HL-60/S4 treated with phorbol 12-myristate 13-acetate at 8.2 ng/mL for 4 days and 3 days (cell line): ENCODE results near the gene PDIK1L.
"Not testable (repeated sequence)": the region's sequence is repeated elsewhere in the genome, so short reads cannot be mapped to it uniquely, and the experiment has no call there.

Experiments used
- in situ Hi-C: fragments of 300-500 bp; cut with MboI; formaldehyde crosslinking; loops from 2 replicates; pipeline ENCODE4 v1.15.0; 2022; ENCODE audit warnings: low sequenced_read_pairs

PDIK1L gene

DNA sequence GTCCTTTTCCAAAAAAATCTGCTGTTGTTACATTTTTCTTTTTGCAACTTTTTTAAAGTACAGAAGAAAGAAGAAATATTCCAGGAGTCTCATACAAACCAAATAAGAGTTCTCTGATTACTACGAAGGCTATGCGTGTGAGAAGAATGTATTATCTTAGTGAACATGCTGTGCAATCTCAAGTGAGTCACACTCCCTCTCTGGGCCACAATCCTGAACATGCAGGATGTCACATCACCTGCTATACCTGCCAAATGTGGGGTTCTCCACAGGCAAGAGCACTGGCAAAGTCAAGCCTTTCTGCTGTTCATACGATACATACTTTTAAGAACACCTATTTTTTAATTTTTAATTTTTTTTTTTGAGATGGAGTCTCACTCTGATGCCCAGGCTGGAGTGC, 22.5 kb upstream of the PDIK1L start:
- in situ Hi-C loops = no loop called here

DNA sequence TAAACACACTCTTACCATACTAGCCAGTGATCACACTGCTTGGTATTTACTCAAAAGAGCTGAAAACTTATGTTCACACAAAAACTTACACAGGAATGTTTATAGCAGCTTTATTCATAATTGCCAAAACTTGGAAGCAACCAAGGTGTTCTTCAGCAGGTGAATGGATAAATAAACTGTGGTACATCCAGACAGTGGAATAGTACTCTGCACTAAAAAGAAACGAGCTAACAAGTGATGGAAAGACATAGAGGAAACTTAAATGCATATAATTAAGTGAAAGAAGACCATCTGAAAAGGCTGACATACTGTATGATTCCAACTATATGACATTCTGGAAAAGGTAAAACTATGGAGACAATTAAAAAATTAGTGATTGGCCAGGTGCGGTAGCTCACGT, 20.7 kb upstream of the PDIK1L start:
- in situ Hi-C loops = no loop called here

DNA sequence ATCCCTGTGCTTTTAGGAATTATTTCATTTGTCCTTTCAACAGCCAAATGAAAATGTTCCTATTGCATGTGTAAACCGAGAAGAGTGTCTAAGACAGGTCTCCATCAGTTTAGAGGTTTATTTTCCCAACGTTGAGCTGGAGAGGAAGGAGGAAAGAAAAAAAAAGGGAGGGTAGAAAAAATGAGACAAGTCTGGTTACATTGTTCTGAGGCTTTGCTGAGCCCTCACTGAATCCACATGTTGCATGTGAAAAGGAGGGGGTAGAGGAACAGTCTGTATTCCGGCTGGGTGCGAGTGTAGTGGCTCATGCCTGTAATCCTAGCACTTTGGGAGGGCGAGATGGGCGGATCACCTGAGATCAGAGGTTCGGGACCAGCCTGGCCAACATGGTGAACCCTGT, 19.2 kb upstream of the PDIK1L start:
- in situ Hi-C loops = no loop called here

DNA sequence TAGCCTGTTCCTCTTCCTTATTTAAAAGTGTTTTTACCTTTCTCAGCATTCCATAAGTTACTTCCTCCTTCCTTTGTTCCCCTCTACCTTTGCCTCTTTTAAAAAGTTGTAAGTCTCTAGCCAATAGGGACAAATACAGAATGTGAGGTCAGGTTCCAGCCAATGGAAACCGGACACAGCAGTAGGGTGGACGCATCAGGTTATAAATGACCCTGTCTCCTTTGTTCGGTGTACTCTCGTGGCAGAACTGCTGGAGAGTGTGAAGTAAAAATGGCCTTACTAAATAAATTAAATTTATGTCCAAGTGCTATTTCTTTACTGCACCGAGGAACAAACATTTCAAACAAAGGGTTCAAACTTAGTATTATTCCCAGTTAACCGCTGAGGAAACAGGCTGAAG, 18.1 kb upstream of the PDIK1L start:
- in situ Hi-C loops = not testable (repeated sequence)

DNA sequence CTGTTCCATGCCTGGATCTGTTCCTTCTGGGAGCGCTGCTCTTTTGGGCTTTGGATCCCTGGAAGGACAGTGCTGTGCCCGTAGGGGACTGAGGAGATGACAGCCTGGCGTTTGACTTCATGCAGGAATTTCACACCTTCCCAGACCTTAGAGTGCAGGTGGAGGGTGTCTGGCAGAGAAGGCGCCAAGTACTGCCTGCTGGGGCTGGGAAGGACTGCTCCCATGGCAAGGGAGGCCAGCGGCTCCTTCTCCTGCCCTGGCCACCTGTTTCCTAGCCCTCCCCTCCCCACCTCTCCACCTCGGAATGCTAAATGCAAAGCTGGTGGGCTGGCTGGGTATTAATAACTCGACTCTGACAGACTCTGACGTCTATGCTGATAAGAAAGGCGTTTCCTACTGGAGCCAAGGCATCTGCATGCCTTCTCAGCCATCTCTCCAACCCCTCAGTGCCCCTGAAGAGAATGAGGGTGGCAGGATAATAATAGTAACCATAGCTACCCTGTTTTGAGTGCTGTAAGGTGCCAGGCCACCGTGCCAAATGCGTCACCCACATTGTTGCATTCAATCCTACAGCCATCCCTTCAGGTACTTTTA, 17.5 kb upstream of the PDIK1L start:
- in situ Hi-C loops = no loop called here

DNA sequence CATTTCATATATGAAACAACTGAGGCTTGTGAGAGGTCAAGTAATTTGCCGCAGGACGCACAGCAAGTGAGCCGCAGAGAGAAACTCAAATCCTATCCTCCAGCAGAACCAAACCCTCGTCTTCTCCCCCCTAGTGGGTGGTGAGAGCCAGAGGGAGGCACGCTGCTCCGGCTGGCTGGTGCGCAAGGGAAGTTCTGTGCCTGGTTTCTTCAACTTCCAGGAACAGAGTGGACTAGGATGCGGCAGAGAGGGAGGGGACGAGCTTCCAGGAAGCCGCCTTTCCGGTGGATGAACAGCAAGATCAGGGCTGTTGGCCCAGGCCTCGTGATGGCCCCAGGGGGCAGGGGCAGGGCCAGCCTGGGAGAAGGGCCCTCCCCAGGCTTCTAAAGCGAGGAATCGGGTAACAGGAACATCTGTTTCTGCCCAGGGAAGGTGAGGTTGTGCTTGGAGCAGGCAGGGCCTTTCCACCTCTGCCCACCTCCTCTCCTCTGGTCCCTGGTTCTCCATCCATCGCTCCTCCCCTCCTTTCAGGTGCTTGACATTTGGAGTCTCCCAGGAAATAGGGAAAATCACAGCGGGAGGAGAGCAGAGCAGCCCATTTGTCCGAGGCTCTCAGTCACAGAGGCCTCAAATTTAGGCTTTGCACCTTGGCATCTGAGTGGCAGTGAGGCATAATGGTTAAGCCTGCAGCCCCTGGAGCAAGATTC, 16.8 kb upstream of the PDIK1L start:
- in situ Hi-C loops = no loop called here

DNA sequence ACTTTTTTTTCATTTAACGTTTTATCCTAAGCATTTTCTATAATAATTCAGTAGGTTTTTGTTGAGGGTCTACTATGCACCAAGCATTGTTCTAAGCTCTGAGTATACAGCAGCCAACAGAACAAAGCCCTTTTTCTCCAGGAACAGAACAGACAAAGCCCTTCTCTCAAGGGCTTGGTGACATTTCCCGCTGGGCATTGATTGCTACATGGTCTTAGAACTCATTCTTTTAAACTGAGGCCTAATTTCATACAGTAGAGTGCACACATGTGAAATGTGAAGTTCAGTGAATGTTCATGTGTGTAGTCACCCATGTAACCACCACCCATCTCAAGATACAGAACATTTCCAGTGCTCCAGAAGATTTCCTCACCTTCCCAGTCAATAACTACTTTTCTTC, 15.2 kb upstream of the PDIK1L start:
- in situ Hi-C loops = no loop called here

DNA sequence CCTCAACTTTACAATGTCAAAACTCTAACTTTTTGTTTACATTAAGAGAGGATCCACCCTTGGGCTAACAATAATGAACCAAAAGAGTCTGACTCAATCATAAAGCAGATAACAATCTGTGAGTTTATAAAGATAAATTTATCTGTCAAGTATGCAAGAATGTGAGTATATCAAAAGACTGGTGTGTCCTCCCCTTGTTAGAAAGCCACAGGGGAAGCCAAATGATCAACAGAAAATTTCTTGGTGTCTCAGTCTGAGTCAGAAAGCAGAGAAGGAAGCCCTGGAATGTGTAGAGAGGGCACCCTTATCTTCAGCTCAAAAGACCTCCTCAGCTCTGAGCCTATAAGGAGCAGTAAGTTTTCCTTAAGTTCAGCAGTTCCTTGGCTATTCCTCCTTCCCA, 13.9 kb upstream of the PDIK1L start:
- in situ Hi-C loops = no loop called here

DNA sequence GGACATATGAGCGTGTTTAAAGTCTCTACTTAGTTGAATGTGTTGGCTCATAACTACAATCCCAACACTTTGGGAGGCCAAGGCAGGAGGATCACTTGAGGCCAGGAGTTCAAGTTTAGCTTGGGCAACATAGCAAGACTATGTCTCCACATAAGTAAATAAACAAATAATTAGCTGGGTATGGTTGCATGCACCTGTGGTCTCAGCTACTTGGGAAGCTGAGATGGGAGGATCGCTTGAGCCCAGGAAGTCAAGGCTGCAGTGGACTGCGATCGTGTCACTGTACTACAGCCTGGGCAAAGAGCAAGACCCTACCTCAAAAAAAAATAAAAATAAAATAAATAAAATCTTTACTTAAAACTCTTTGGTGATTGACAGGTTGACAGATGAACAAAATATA, 13.0 kb upstream of the PDIK1L start:
- in situ Hi-C loops = no loop called here

DNA sequence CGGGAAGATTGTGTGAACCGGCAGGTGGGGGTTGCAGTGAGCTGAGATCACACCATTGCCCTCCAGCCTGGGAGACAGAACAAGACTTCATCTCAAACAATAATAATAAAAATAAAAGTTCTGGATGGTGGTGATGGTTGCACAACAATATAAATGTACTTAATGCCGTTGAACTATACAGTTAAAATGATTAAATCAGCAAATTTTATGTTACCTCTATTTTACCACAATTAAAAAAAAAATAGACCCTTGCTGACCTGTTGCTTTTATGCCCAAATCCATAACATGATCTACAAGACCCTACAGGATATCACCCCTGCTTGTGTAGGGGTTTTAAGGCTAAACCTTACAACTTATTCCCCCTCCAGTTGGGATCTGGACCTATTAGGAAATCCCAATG, 11.8 kb upstream of the PDIK1L start:
- in situ Hi-C loops = loop anchor here (10.0 kb wide), 2 partner anchors 55 to 295 kb away; partner anchors contain the start of gene FAM110D

DNA sequence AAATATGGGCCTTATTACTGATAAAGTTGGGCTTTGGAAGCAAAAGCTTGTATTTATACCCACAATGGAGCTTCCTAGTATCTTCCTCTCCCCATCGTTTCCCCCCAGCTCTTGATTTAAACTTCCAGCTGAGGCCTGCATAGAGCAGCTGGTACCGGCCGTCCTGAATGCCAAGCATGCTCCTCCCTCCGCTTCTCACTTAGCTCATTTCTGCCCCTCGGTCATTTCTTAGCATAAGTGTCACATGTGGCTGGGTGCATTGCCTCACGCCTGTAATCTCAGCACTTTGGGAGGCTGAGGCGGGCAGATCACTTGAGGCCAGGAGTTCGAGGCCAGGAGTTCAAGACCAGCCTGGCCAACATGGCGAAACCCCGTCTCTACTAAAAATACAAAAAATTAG, 11.4 kb upstream of the PDIK1L start:
- in situ Hi-C loops = loop anchor here (10.0 kb wide), 2 partner anchors 55 to 295 kb away; partner anchors contain the start of gene FAM110D

DNA sequence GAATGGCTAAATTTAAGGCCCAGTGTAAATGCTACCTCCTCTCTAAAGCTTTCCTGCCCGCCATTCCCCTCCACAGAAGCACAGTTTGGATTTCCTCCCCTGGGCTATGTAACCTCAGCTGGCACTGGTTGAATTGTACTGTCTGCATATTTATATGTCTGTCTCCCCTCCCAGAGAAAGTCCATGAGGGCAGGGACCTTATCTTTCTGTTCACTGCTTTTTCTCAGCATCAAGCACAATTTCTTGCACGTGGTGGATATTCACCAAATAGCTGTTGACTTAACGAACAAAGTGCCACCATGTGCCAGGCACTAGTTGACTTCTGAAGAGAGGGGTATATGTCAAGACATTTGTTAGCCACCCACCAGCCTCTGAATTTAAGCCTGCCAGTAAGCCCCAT, 9.5 kb upstream of the PDIK1L start:
- in situ Hi-C loops = loop anchor here (10.0 kb wide), 2 partner anchors 53 to 293 kb away; partner anchors contain the start of gene FAM110D

DNA sequence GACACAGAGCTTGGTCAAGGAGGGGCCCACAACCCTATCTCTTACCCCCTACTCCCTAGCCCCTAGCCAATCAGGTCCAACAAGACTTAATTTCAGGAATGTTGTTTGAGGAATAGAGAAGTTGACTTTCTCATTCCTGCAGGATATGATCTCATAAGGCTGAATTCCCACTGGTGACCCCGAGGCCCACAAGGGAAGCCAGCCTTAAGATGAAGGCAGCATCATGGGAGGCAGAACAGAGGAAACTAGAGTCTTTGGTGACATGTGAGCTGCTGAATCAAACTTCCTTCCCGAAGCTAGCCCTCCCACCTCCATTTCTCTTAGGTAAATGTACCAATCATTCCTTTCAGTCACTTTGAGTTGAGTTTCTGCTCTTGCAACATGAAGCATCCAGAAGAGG, 9.1 kb upstream of the PDIK1L start:
- in situ Hi-C loops = loop anchor here (10.0 kb wide), 2 partner anchors 52 to 292 kb away; partner anchors contain the start of gene FAM110D

DNA sequence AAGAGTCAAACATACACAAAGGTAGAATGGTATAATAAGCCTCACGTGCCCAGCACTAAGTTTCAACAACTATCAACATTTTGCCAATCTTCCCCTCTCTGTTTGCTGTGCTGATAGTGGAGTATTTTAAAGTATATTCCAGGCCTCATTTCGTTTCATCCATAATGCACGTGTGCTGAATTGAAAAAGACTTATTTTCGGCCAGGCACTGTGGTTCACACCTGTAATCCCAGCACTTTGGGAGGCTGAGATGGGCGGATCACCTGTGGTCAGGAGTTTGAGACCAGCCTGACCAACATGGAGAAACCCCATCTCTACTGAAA, 6.4 kb upstream of the PDIK1L start:
- in situ Hi-C loops = loop anchor here (10.0 kb wide), 2 partner anchors 50 to 290 kb away; partner anchors contain the start of gene FAM110D

DNA sequence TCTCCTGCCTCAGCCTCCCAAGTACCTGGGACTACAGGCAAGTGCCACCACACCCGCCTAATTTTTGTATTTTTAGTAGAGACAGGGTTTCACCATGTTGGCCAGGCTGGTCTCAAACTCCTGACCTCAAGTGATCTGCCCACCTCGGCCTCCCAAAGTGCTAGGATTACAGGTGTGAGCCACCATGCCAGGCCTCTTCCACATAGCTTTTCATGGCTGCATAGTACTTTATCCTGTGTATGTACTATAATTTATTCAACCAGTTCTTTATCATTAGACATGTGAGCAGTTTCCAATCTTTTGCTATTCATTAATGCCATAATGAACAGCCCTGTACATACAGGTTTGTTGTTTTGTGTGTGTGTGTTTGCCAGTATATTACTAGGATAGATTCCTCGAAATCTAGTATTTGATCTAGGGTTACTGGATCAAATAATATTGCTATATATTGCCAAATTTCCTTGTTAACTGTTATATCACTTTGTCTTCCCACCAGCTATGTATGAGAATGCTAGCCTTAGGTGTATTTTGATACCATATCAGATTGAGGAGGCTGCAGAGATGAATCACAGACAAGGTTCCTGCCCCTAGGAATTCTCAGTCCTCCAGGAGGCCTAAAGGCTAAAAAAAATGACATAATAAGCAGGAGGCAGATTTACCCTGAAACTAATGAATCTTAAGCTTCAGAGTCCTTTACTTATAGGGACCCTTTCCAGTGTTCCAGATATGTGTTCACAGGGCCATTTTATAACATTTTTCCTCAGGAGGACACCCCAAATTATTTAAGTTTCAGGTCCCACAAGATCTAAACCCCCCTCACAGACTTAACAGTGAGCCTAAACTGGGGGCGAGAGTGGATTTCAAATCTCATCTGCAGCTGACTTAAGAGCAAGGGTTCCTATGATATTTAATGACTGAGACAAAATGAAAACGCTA, 2.1 kb upstream of the PDIK1L start:
- in situ Hi-C loops = loop anchor here (10.0 kb wide), 2 partner anchors 45 to 285 kb away; partner anchors contain the start of gene FAM110D

DNA sequence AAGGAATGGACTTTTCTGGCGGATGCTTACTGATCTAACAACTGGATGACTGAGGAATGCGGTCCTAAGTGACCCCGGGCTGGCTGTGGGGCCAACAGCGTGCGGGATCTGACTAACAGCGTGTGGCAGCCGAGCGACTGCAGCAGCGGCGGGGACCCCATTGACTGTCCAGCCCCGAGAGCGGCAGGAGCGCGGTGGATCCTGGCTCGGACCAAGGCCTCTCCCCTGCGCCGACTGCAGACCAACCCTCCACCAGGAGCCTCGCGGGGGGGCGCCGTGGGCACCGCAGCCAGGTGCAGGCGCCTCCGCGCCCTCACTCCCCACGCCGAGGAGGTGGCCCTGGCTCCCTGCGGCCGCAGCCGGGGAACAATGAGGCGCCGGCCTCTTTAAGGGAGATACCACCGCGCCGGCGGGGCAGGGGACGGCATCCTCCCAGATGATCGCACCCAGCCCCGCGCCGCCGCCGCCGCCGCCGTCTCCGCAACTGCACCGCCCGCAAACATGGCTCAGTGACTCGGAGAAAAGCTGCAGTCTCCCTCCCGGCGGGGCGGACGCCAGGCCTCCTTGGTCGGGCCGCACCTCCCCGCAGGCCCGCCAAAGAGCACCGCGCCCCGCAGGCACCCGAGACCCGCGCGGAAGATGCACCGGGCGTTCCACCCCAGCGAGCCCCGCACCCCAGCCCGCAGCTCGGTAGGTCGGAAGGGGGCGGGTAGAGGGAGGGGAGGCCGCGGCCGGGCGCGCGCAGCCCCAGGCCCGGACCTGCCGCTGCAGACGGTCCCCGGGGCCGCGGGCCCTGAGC, 694 bp upstream of the PDIK1L start:
- in situ Hi-C loops = no loop called here

DNA sequence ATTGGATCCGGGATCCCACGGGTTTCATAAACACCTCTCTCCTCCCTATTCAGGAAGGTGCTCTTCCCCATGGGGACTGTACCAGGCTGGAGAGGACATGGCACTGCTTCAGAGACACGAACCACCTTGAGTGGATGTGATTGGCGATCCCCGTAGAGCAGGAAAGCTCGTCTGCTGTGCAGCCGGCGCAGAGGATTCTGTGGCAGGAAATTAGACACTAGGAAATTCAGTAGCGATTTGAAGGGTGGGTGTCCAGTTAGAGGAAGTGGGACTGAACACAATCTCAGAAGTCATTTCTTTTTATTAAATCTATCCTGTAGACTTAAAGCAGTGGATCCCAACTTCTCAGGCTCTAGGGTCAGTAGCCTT, 767 bp downstream of the PDIK1L start:
- in situ Hi-C loops = no loop called here

DNA sequence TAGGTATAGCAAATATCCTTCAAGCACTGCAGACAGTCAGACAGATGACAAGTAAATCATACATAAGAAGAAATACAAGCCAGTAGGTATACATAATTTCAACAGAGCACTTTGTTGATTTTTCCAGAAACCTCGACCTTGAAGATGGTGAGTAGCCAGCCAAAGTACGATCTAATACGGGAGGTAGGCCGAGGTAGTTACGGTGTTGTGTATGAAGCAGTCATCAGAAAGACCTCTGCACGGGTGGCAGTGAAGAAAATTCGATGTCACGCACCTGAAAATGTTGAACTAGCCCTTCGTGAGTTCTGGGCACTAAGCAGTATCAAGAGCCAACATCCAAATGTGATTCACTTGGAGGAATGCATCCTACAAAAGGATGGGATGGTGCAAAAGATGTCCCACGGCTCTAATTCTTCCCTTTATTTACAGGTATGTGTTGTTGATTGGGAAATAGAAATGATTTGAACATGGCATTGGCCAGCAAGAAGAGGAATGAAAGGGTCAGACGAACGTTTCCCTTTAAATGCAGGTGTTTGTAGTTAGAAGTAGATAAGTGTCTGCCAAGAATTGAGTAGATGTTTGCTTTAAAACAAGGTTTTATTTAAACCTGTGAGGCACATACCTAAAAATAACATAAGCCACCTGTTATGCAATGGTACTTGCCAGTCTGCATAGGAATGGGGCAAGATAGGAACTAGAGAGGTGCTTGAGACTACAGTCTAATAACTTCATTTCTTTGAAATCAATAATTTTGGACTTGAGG, 2.7 kb downstream of the PDIK1L start:
- in situ Hi-C loops = no loop called here

DNA sequence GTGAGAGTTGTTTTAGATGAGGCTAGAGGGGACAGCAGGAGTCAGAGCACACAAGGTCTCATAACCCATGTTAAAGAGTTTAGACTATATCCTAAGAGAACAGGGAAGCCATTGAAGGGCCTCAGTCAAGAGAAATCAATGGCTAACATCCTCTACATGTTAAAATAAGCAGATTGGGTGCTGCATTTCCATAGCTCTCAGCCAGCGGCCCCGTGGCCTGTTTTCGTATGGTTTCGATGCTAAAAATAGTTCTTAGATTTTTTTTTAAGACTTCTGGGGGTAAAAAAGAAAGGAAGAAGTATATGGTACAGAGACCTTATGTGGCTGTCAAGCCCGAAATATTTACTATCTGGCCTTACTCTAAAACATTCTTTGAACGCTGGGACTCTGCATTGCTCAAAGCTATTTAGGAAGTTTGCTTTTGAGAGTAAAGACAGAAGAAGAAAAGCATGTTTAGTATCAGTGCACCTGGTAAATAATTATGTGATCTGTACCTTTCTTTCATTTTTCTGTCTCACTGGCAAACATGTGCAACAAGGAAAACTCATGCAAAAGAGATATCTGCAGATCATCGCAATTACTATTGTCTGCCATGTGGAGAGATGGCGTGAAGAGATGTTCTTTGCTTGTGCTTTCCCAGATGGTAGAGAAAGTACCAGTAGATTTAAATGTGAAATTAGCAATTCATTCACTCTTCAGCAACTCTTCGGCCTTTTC, 8.4 kb downstream of the PDIK1L start:
- in situ Hi-C loops = no loop called here
